Colonic mucosa (tissue), 4 donors: ENCODE measurements around the gene PPL. TPM values are rescaled to one million over a fixed set of nuclear protein-coding genes. Genes with fewer than 3 reads are reported as not detected.

Experiments used
- DNase-seq: peaks from one replicate; pipeline ENCODE4 v3.0.0-alpha.2; 2020
- H3K27ac ChIP-seq: fragments of 200-600 bp; one replicate; pipeline ENCODE4 v1.8.0; 2021
- H3K27me3 ChIP-seq: fragments of 200-600 bp; one replicate; pipeline ENCODE4 v1.8.0; 2021
- H3K36me3 ChIP-seq: fragments of 200-600 bp; one replicate; pipeline ENCODE4 v1.8.0; 2021
- H3K4me1 ChIP-seq: fragments of 200-600 bp; one replicate; pipeline ENCODE4 v1.8.0; 2021; ENCODE audit warnings: mild to moderate bottlenecking
- H3K4me3 ChIP-seq: fragments of 200-600 bp; one replicate; pipeline ENCODE4 v1.8.0; 2021
- H3K9ac ChIP-seq, 2 donors: one replicate each; pipeline ENCODE4 v1.7.0; 2013; ENCODE audit warnings: control low read depth in 2 of 2, low read depth in 2 of 2, low read length in 2 of 2
- H3K9me3 ChIP-seq: fragments of 200-600 bp; one replicate; pipeline ENCODE4 v1.8.0; 2021
- intact Hi-C: fragments of 100-400 bp; cut with DNase I; formaldehyde crosslinking; loops from one replicate; pipeline ENCODE4 v1.14.1; 2022
- total RNA-seq, 2 donors: library from RNA; stranded (reverse); fragmentation: NEBNext Ultra II Directional in 1 of 2; extraction: Animal tissue kit (Norgen Biotek cat#: 25700) in 1 of 2; gene quantifications; one replicate each; pipeline ENCODE4 v1.2.1, GENCODE V29; 2021
- TF ChIP-seq, protein P1 (sequence below): fragments of 200-600 bp; IDR thresholded peaks from one replicate; pipeline ENCODE4 v1.8.0; 2022; ENCODE audit warnings: antibody characterized with exemption, mild to moderate bottlenecking
- donor health status: healthy.
- donor health status: DM: no; HTN: no; CAD: no.
- donor health status: DM: no; HTN: no; CAD: no.

The PPL gene
- total RNA-seq, 2 donors from 2014 or later = 11.5 to 14.1 TPM

DNA sequence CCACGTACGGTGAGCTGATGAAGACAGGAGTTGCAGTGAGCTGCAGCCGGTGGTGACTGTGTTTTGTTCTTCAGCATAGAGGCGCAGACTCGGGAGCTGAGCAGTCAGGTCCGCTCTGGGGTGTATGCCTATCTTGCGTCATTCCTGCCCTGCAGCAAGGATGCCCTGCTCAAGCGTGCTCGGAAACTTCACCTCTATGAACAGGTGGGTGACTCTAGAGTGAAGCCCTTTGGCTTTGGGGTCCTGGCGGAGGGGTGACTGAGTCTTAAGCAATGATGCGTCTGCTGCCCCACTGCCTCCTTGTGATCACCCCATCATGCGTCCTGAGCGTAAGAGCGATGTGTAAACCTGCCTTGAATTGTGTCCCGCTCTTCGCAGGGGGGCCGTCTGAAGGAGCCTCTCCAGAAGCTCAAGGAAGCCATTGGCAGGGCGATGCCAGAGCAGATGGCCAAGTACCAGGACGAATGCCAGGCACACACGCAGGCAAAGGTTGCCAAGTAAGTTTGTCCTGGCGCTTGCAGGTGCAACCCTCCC, 66.7 kb downstream of the PPL start:
- DNase-seq = no peak
- no peaks in the 10 kb centered on the region for H3K27me3 ChIP-seq
- intact Hi-C loops = no loop called here
- no peak overlapping the region for H3K27ac ChIP-seq
- H3K36me3 ChIP-seq = peaks cover 8% of the 10 kb centered on the region
- TF ChIP-seq, protein P1, sequence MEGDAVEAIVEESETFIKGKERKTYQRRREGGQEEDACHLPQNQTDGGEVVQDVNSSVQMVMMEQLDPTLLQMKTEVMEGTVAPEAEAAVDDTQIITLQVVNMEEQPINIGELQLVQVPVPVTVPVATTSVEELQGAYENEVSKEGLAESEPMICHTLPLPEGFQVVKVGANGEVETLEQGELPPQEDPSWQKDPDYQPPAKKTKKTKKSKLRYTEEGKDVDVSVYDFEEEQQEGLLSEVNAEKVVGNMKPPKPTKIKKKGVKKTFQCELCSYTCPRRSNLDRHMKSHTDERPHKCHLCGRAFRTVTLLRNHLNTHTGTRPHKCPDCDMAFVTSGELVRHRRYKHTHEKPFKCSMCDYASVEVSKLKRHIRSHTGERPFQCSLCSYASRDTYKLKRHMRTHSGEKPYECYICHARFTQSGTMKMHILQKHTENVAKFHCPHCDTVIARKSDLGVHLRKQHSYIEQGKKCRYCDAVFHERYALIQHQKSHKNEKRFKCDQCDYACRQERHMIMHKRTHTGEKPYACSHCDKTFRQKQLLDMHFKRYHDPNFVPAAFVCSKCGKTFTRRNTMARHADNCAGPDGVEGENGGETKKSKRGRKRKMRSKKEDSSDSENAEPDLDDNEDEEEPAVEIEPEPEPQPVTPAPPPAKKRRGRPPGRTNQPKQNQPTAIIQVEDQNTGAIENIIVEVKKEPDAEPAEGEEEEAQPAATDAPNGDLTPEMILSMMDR = no peak
- H3K4me3 ChIP-seq = no peak overlapping the region
- H3K4me1 ChIP-seq = no peaks in the 10 kb centered on the region
- no peak overlapping the region for H3K9ac ChIP-seq
- H3K9me3 ChIP-seq = no peaks in the 10 kb centered on the region

DNA sequence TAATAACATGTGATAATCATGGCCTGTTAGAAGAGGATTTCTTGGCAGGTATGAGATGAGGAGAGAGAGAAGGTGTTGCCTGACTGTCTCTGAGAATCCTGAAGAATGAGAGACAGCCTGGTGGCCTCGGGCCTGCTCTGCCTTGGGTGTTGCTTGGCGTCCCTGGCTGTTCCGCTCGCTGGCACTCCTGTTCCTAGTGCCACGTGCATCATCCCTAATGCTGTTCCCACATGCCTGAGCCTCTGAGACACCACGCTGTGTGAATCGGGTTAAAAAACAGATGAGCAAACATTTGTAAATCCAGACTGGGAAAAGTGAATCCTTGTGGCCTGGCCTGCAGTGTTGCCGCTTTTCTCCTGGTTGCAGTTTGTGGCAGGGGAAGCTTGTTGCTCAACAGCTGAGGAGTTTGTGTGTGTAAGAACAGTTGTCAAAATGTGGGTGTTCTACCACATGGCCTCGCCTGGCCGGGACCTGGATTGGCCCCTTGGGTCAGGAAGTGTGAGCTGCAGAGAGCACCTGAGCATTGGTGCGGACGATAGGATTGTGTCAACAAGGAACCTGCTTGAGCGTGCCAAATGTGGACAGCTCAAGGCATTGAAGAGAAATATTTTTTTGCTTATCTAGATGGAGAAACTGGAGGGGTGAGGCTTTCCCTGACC, 67.7 kb downstream of the PPL start:
- Histone ChIP-seq H3K9ac (no peak overlapping the region), H3K27me3 (no peaks in the 10 kb centered on the region), H3K27ac (no peak overlapping the region), H3K4me1 (no peaks in the 10 kb centered on the region), H3K9me3 (no peaks in the 10 kb centered on the region), H3K4me3 (no peak overlapping the region), H3K36me3 (peaks cover 8% of the 10 kb centered on the region)
- no peak for DNase-seq
- intact Hi-C loops = no loop called here
- TF ChIP-seq, protein P1 = no peak

DNA sequence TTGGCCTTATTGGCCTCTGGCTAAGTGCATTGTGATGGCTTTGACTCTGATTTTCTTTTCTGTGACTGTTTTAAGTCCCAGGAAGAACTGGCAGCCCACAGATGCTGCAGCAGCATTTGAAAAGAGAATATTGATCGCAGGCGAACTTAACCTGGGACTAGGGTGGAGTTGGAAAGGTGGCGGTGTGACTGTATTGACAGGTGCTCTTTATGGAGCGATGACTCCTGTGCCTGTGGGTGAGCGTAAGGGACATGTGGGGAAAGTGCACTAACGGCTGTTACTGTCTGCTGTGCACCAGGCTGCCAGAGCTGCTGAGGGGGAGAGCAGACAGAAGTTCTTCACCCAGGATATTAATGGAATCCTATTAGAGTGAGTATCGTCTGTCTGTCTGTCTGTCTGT, 68.4 kb downstream of the PPL start:
- H3K9ac ChIP-seq = no peak overlapping the region
- no peaks in the 10 kb centered on the region for H3K27me3 ChIP-seq
- no peaks in the 10 kb centered on the region for H3K4me1 ChIP-seq
- TF ChIP-seq, protein P1 = no peak
- no peak overlapping the region for H3K27ac ChIP-seq
- intact Hi-C loops = no loop called here
- H3K36me3 ChIP-seq = peaks cover 8% of the 10 kb centered on the region
- H3K4me3 ChIP-seq = no peak overlapping the region
- DNase-seq = no peak
- no peaks in the 10 kb centered on the region for H3K9me3 ChIP-seq

DNA sequence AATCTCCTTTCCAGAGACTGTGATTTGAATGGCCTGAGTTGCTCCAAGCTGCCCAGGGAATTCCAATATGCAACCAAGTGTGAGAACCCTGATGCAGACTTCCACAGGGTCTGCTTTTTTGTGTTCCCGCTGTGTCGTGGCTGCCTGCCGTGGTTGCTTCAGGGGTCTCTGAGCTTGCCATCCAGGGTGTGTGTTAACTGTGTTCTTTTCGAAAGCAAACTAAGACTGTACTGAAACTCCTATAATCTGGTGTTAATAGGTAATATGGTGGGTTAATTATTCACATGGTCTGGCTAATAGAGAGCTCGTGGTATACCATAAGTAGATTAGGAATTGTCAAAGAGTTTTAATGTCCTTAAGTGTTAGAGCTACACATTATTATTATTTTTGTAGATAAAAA, 68.9 kb downstream of the PPL start:
- H3K9ac ChIP-seq = no peak overlapping the region
- DNase-seq = no peak
- H3K4me1 ChIP-seq = no peaks in the 10 kb centered on the region
- peaks cover 6% of the 10 kb centered on the region for H3K36me3 ChIP-seq
- no peaks in the 10 kb centered on the region for H3K27me3 ChIP-seq
- H3K27ac ChIP-seq = no peak overlapping the region
- TF ChIP-seq, protein P1 = no peak
- intact Hi-C loops = no loop called here
- H3K9me3 ChIP-seq = no peaks in the 10 kb centered on the region
- no peak overlapping the region for H3K4me3 ChIP-seq

DNA sequence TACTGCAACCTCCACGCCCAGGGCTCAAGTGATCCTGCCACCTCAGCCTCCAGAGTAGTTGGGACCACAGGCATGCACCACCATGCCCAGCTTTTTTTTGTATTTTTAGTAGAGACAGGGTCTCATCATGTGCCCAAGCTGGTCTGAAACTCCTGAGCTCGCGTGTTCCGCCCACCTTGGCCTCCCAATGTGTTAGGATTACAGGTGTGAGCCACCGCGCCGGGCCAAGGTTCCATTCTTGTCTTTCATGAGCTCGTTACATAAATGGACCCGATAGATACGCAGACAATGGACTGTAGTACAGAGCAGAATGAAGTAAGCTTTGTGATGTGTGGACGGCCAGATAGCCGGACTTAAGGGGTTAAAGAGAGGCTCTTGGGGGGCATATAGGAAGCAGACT, 70.4 kb downstream of the PPL start:
- no peak for DNase-seq
- intact Hi-C loops = no loop called here
- no peaks in the 10 kb centered on the region for H3K9me3 ChIP-seq
- H3K36me3 ChIP-seq = no peaks in the 10 kb centered on the region
- H3K27ac ChIP-seq = no peak overlapping the region
- TF ChIP-seq, protein P1 = no peak
- no peaks in the 10 kb centered on the region for H3K27me3 ChIP-seq
- no peak overlapping the region for H3K9ac ChIP-seq
- H3K4me3 ChIP-seq = no peak overlapping the region
- H3K4me1 ChIP-seq = no peaks in the 10 kb centered on the region
